ENCODE data around the gene CARS2. TPM values are rescaled to one million over a fixed set of nuclear protein-coding genes. Genes with fewer than 3 reads are reported as not detected.

The CARS2 gene
- polyA plus RNA-seq, 1 donor (not counting 4 experiments of a cell fraction or from before 2014, with no cell fraction given) = 90.0 TPM

GRCh38 chr13:110643768-110644421, 62.0 kb downstream of the CARS2 start:
- H3K4me2 ChIP-seq (ENCODE audit: control insufficient read depth, extremely low read depth, insufficient read depth, low read depth, low read length) = no peak overlapping the region
- no peaks in the 10 kb centered on the region for H3K79me2 ChIP-seq (ENCODE audit: control insufficient read depth, insufficient read depth, low read length)
- H3K36me3 ChIP-seq (ENCODE audit: control insufficient read depth in 2 of 2, extremely low read depth in 1 of 2, insufficient read depth in 2 of 2, low read length in 2 of 2) = peaks cover 25 to 51% of the 10 kb centered on the region in 2 experiments
- no peak overlapping the region for H3K4me3 ChIP-seq (ENCODE audit: control insufficient read depth in 2 of 3, extremely low read depth in 1 of 3, insufficient read depth in 2 of 3, low read depth in 1 of 3, low read length in 3 of 3)
- H3K27me3 ChIP-seq (ENCODE audit: control insufficient read depth, extremely low read depth, insufficient read depth, low read length) = no peaks in the 10 kb centered on the region
- no peak for DNase-seq (ENCODE audit: low read depth, low spot score)
- H3K9me3 ChIP-seq (ENCODE audit: control insufficient read depth, low read depth, low read length) = no peaks in the 10 kb centered on the region
- dilution Hi-C loops (cut with MboI; ENCODE audit: extremely low pct_ligation_motif_present, low sequenced_read_pairs) = no loop called here
- TF ChIP-seq EZH2 (IDR thresholded peaks at IDR 0.05; ENCODE audit: low read length) (no peak), CTCF (optimal IDR thresholded peaks at IDR 0.05 in 1 of 3, IDR thresholded peaks at IDR 0.05 in 1 of 3, conservative IDR thresholded peaks at IDR 0.05 in 1 of 3; ENCODE audit: extremely low read depth in 1 of 3, insufficient read depth in 2 of 3, low read length in 3 of 3) (no peak)
- no peak overlapping the region for H3K9ac ChIP-seq (ENCODE audit: control insufficient read depth, extremely low read depth, insufficient read depth, low read length)
- no peak overlapping the region for H2AFZ ChIP-seq (ENCODE audit: control insufficient read depth, low read length)
- no peaks in the 10 kb centered on the region for H3K9me1 ChIP-seq (ENCODE audit: control insufficient read depth, extremely low read depth, insufficient read depth, low read length)
- no peaks in the 10 kb centered on the region for H3K4me1 ChIP-seq (ENCODE audit: control insufficient read depth, extremely low read depth, insufficient read depth, low read length)
- peaks cover 5% of the 10 kb centered on the region for H4K20me1 ChIP-seq (ENCODE audit: control insufficient read depth, extremely low read depth, insufficient read depth, low read length)
- no peak for FAIRE-seq
- no peak overlapping the region for H3K27ac ChIP-seq (ENCODE audit: control insufficient read depth, insufficient read depth, low read length)

- no peaks in the 10 kb centered on the region for H3K27me3 ChIP-seq (ENCODE audit: control insufficient read depth, extremely low read depth, insufficient read depth, low read length)
- H3K27ac ChIP-seq (ENCODE audit: control insufficient read depth, insufficient read depth, low read length) = no peak overlapping the region
- H3K4me1 ChIP-seq (ENCODE audit: control insufficient read depth, extremely low read depth, insufficient read depth, low read length) = no peaks in the 10 kb centered on the region
- no peak overlapping the region for H3K4me3 ChIP-seq (ENCODE audit: control insufficient read depth in 2 of 3, extremely low read depth in 1 of 3, insufficient read depth in 2 of 3, low read depth in 1 of 3, low read length in 3 of 3)
- peaks cover 5% of the 10 kb centered on the region for H4K20me1 ChIP-seq (ENCODE audit: control insufficient read depth, extremely low read depth, insufficient read depth, low read length)
- no peaks in the 10 kb centered on the region for H3K79me2 ChIP-seq (ENCODE audit: control insufficient read depth, insufficient read depth, low read length)
- TF ChIP-seq EZH2 (IDR thresholded peaks at IDR 0.05; ENCODE audit: low read length) (no peak), CTCF (optimal IDR thresholded peaks at IDR 0.05 in 1 of 3, IDR thresholded peaks at IDR 0.05 in 1 of 3, conservative IDR thresholded peaks at IDR 0.05 in 1 of 3; ENCODE audit: extremely low read depth in 1 of 3, insufficient read depth in 2 of 3, low read length in 3 of 3) (no peak)
- no peak for DNase-seq (ENCODE audit: low read depth, low spot score)
- no peak for FAIRE-seq
- peaks cover 27 to 57% of the 10 kb centered on the region in 2 experiments for H3K36me3 ChIP-seq (ENCODE audit: control insufficient read depth in 2 of 2, extremely low read depth in 1 of 2, insufficient read depth in 2 of 2, low read length in 2 of 2)
- no peak overlapping the region for H2AFZ ChIP-seq (ENCODE audit: control insufficient read depth, low read length)
- no peak overlapping the region for H3K9ac ChIP-seq (ENCODE audit: control insufficient read depth, extremely low read depth, insufficient read depth, low read length)
- H3K9me3 ChIP-seq (ENCODE audit: control insufficient read depth, low read depth, low read length) = no peaks in the 10 kb centered on the region
- no peaks in the 10 kb centered on the region for H3K9me1 ChIP-seq (ENCODE audit: control insufficient read depth, extremely low read depth, insufficient read depth, low read length)
- no peak overlapping the region for H3K4me2 ChIP-seq (ENCODE audit: control insufficient read depth, extremely low read depth, insufficient read depth, low read depth, low read length)
- dilution Hi-C loops (cut with MboI; ENCODE audit: extremely low pct_ligation_motif_present, low sequenced_read_pairs) = no loop called here
Measured at GRCh38 chr13:110643324-110643723, 62.6 kb downstream of the CARS2 start.
